ENCODE measurements around the gene FBXW12.
"Not testable (repeated sequence)": the region's sequence is repeated elsewhere in the genome, so short reads cannot be mapped to it uniquely, and the experiment has no call there.

Gene FBXW12

GRCh38 chr3:48401434-48401901 lies 29.4 kb downstream of the FBXW12 start:
- H3K27ac ChIP-seq (ENCODE audit: low read length); H3K4me1 ChIP-seq (ENCODE audit: control insufficient read depth, insufficient read depth, low read length); H3K4me3 ChIP-seq (ENCODE audit: low read length); DNase-seq (ENCODE audit: low read depth, low spot score); H3K27me3 ChIP-seq (ENCODE audit: control insufficient read depth, insufficient read depth, low read length); H3K9me3 ChIP-seq (ENCODE audit: control insufficient read depth, insufficient read depth, low read length): not testable (repeated sequence)
- peaks cover 25% of the 10 kb centered on the region for H3K36me3 ChIP-seq (ENCODE audit: control insufficient read depth, insufficient read depth, low read length)
- WGBS (ENCODE audit: insufficient coverage, insufficient read length) = no CpG with 5 or more reads among the region's 12 CpGs

GRCh38 chr3:48402281-48402732 lies 30.3 kb downstream of the FBXW12 start:
- H3K4me1 ChIP-seq (ENCODE audit: control insufficient read depth, insufficient read depth, low read length) = 0 out of 2 replicates have a peak, but pooled peaks cover 5% of the 10 kb centered on the region
- WGBS (ENCODE audit: insufficient coverage, insufficient read length) = no CpG with 5 or more reads among the region's 8 CpGs
- H3K9me3 ChIP-seq (ENCODE audit: control insufficient read depth, insufficient read depth, low read length) = no peaks in the 10 kb centered on the region
- no peak for DNase-seq (ENCODE audit: low read depth, low spot score)
- no peak overlapping the region for H3K4me3 ChIP-seq (ENCODE audit: low read length)
- peaks cover 32% of the 10 kb centered on the region for H3K36me3 ChIP-seq (ENCODE audit: control insufficient read depth, insufficient read depth, low read length)
- no peak overlapping the region for H3K27ac ChIP-seq (ENCODE audit: low read length)
- H3K27me3 ChIP-seq (ENCODE audit: control insufficient read depth, insufficient read depth, low read length) = no peaks in the 10 kb centered on the region

GRCh38 chr3:48402907-48403306 lies 30.9 kb downstream of the FBXW12 start:
- Histone ChIP-seq H3K4me3 (ENCODE audit: low read length) (no peak overlapping the region), H3K4me1 (ENCODE audit: control insufficient read depth, insufficient read depth, low read length) (0 out of 2 replicates have a peak, but pooled peaks cover 5% of the 10 kb centered on the region), H3K36me3 (ENCODE audit: control insufficient read depth, insufficient read depth, low read length) (peaks cover 36% of the 10 kb centered on the region), H3K27me3 (ENCODE audit: control insufficient read depth, insufficient read depth, low read length) (no peaks in the 10 kb centered on the region), H3K9me3 (ENCODE audit: control insufficient read depth, insufficient read depth, low read length) (no peaks in the 10 kb centered on the region), H3K27ac (ENCODE audit: low read length) (no peak overlapping the region)
- no CpG with 5 or more reads among the region's 3 CpGs for WGBS (ENCODE audit: insufficient coverage, insufficient read length)
- DNase-seq (ENCODE audit: low read depth, low spot score) = no peak

GRCh38 chr3:48403533-48404439 lies 31.8 kb downstream of the FBXW12 start:
- DNase-seq (ENCODE audit: low read depth, low spot score) = no peak
- H3K27me3 ChIP-seq (ENCODE audit: control insufficient read depth, insufficient read depth, low read length) = no peaks in the 10 kb centered on the region
- H3K4me1 ChIP-seq (ENCODE audit: control insufficient read depth, insufficient read depth, low read length) = 0 out of 2 replicates have a peak, but pooled peaks cover 1% of the 10 kb centered on the region
- no peak overlapping the region for H3K4me3 ChIP-seq (ENCODE audit: low read length)
- H3K9me3 ChIP-seq (ENCODE audit: control insufficient read depth, insufficient read depth, low read length) = no peaks in the 10 kb centered on the region
- peaks cover 41% of the 10 kb centered on the region for H3K36me3 ChIP-seq (ENCODE audit: control insufficient read depth, insufficient read depth, low read length)
- H3K27ac ChIP-seq (ENCODE audit: low read length) = no peak overlapping the region
- no CpG with 5 or more reads among the region's 15 CpGs for WGBS (ENCODE audit: insufficient coverage, insufficient read length)

- Histone ChIP-seq H3K36me3 (ENCODE audit: control insufficient read depth, insufficient read depth, low read length) (peaks cover 50% of the 10 kb centered on the region), H3K4me1 (ENCODE audit: control insufficient read depth, insufficient read depth, low read length) (no peaks in the 10 kb centered on the region), H3K27ac (ENCODE audit: low read length) (no peak overlapping the region), H3K4me3 (ENCODE audit: low read length) (no peak overlapping the region), H3K9me3 (ENCODE audit: control insufficient read depth, insufficient read depth, low read length) (no peaks in the 10 kb centered on the region), H3K27me3 (ENCODE audit: control insufficient read depth, insufficient read depth, low read length) (no peaks in the 10 kb centered on the region)
- WGBS (ENCODE audit: insufficient coverage, insufficient read length) = no CpG with 5 or more reads among the region's 21 CpGs
- DNase-seq (ENCODE audit: low read depth, low spot score) = no peak
Observed at GRCh38 chr3:48404440-48405342, 32.7 kb downstream of the FBXW12 start.

- H3K4me1 ChIP-seq (ENCODE audit: control insufficient read depth, insufficient read depth, low read length) = no peaks in the 10 kb centered on the region
- peaks cover 57% of the 10 kb centered on the region for H3K36me3 ChIP-seq (ENCODE audit: control insufficient read depth, insufficient read depth, low read length)
- no CpG with 5 or more reads among the region's 13 CpGs for WGBS (ENCODE audit: insufficient coverage, insufficient read length)
- no peak for DNase-seq (ENCODE audit: low read depth, low spot score)
- H3K27me3 ChIP-seq (ENCODE audit: control insufficient read depth, insufficient read depth, low read length) = no peaks in the 10 kb centered on the region
- H3K9me3 ChIP-seq (ENCODE audit: control insufficient read depth, insufficient read depth, low read length) = no peaks in the 10 kb centered on the region
- H3K4me3 ChIP-seq (ENCODE audit: low read length) = no peak overlapping the region
- H3K27ac ChIP-seq (ENCODE audit: low read length) = no peak overlapping the region
Observed at GRCh38 chr3:48405343-48405881, 33.4 kb downstream of the FBXW12 start.

GRCh38 chr3:48405971-48406370 lies 34.0 kb downstream of the FBXW12 start:
- WGBS (ENCODE audit: insufficient coverage, insufficient read length) = no CpG with 5 or more reads among the region's 1 CpG
- H3K9me3 ChIP-seq (ENCODE audit: control insufficient read depth, insufficient read depth, low read length) = no peaks in the 10 kb centered on the region

GRCh38 chr3:48406443-48407431 lies 34.7 kb downstream of the FBXW12 start:
- WGBS (ENCODE audit: insufficient coverage, insufficient read length) = no CpG with 5 or more reads among the region's 18 CpGs
- no peak overlapping the region for H3K4me3 ChIP-seq (ENCODE audit: low read length)
- H3K27me3 ChIP-seq (ENCODE audit: control insufficient read depth, insufficient read depth, low read length) = no peaks in the 10 kb centered on the region
- H3K36me3 ChIP-seq (ENCODE audit: control insufficient read depth, insufficient read depth, low read length) = peaks cover 70% of the 10 kb centered on the region
- no peaks in the 10 kb centered on the region for H3K9me3 ChIP-seq (ENCODE audit: control insufficient read depth, insufficient read depth, low read length)
- no peak for DNase-seq (ENCODE audit: low read depth, low spot score)
- H3K27ac ChIP-seq (ENCODE audit: low read length) = no peak overlapping the region
- no peaks in the 10 kb centered on the region for H3K4me1 ChIP-seq (ENCODE audit: control insufficient read depth, insufficient read depth, low read length)

More at GRCh38 chr3:48405971-48406370, 34.0 kb downstream of the FBXW12 start:
- no peak overlapping the region for H3K4me3 ChIP-seq (ENCODE audit: low read length)
- no peak overlapping the region for H3K27ac ChIP-seq (ENCODE audit: low read length)
- no peak for DNase-seq (ENCODE audit: low read depth, low spot score)
- H3K4me1 ChIP-seq (ENCODE audit: control insufficient read depth, insufficient read depth, low read length) = no peaks in the 10 kb centered on the region
- no peaks in the 10 kb centered on the region for H3K27me3 ChIP-seq (ENCODE audit: control insufficient read depth, insufficient read depth, low read length)
- peaks cover 62% of the 10 kb centered on the region for H3K36me3 ChIP-seq (ENCODE audit: control insufficient read depth, insufficient read depth, low read length)

- Histone ChIP-seq H3K27ac (ENCODE audit: low read length) (no peak overlapping the region), H3K36me3 (ENCODE audit: control insufficient read depth, insufficient read depth, low read length) (peaks cover 78% of the 10 kb centered on the region), H3K9me3 (ENCODE audit: control insufficient read depth, insufficient read depth, low read length) (no peaks in the 10 kb centered on the region), H3K4me1 (ENCODE audit: control insufficient read depth, insufficient read depth, low read length) (no peaks in the 10 kb centered on the region), H3K27me3 (ENCODE audit: control insufficient read depth, insufficient read depth, low read length) (no peaks in the 10 kb centered on the region), H3K4me3 (ENCODE audit: low read length) (no peak overlapping the region)
- no CpG with 5 or more reads among the region's 8 CpGs for WGBS (ENCODE audit: insufficient coverage, insufficient read length)
- no peak for DNase-seq (ENCODE audit: low read depth, low spot score)
Observed at GRCh38 chr3:48407542-48408099, 35.6 kb downstream of the FBXW12 start.
